Airway epithelial cell (primary cell): ENCODE results near the gene TLL1. TPM values are rescaled to one million over a fixed set of nuclear protein-coding genes. Genes with fewer than 3 reads are reported as not detected.

Experiments used
- total RNA-seq: library from RNA; depleted of rRNA; stranded (reverse); fragments of >200 nt; gene quantifications from 2 replicates; pipeline ENCODE4 v1.2.3, GENCODE V29; 2015

TLL1 gene
- 0.92 and 1.1 TPM in 2 replicates for total RNA-seq

GRCh38 chr4:165872461-165873297 is at the start of gene TLL1:
Gene TLL1, plus strand, starts transcription at chr4:165873237. Its CDS starts 668 bp downstream, at chr4:165873905.

